Measurements from ENCODE around the gene AAR2.

GRCh38 chr20:36193977-36194712 is 42.1 kb upstream of the AAR2 start:
- no peak for TF ChIP-seq CTCF (IDR thresholded peaks at IDR 0.05)
- TF ChIP-seq ZFX (IDR thresholded peaks at IDR 0.05; ENCODE audit: borderline replicate concordance): no peak
